Measurements from ENCODE around the gene NIPAL1.

NIPAL1 gene

GRCh38 chr4:48082956-48083355 is 66.4 kb downstream of the NIPAL1 start:
- no peak for DNase-seq (ENCODE audit: low read depth)
- Histone ChIP-seq H3K4me3 (ENCODE audit: low read length) (no peak overlapping the region), H3K36me3 (ENCODE audit: control insufficient read depth, insufficient read depth, low read length, severe bottlenecking) (no peaks in the 10 kb centered on the region), H3K27me3 (replicated peaks; ENCODE audit: control insufficient read depth, insufficient read depth, low read length) (peaks cover 5% of the 10 kb centered on the region), H3K9me3 (ENCODE audit: control insufficient read depth, low read length) (no peaks in the 10 kb centered on the region), H3K9ac (ENCODE audit: low read length) (no peak overlapping the region), H3K4me1 (ENCODE audit: control insufficient read depth, insufficient read depth, low read length) (no peaks in the 10 kb centered on the region)

DNA sequence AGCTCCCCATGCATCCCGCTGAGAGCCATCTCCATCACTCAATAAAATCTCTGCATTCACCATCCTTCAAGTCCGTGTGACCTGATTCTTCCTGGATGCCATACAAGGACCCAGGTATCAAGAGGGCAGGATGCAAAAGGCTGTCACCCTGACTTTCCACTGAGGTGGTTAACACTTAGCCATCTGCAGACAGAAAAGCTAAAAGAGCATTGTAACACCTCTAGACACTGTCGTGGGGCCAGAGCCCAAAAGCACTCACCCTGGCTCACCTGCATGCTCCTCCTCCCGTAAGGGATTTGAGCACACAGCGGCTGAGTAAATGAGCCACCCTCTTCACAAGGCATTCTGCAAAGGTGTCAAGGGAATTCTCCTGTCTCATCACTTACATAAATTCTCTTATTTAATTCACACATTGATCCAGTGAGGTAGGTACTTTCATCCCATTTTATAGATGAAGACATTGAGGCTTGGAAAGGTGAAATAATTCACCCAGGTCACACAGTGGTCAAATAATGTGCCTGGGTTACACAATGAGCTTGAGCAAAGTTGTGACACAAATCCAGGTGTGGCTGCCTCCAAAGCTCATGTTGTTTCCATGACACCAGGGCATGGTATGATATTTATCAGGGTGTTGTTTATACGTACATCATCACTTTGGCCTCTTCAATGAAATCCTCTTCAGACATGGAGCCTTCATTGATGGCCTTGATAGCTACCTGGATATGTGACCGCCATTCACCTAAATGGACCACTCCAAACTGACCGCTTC is 69.4 kb downstream of the NIPAL1 start:
- H3K4me1 ChIP-seq (ENCODE audit: control insufficient read depth, insufficient read depth, low read length) = no peaks in the 10 kb centered on the region
- H3K36me3 ChIP-seq (ENCODE audit: control insufficient read depth, insufficient read depth, low read length, severe bottlenecking) = no peaks in the 10 kb centered on the region
- no peak for DNase-seq (ENCODE audit: low read depth)
- H3K9me3 ChIP-seq (ENCODE audit: control insufficient read depth, low read length) = no peaks in the 10 kb centered on the region
- H3K27me3 ChIP-seq (replicated peaks; ENCODE audit: control insufficient read depth, insufficient read depth, low read length) = peaks cover 10% of the 10 kb centered on the region
- no peak overlapping the region for H3K4me3 ChIP-seq (ENCODE audit: low read length)
- H3K9ac ChIP-seq (ENCODE audit: low read length) = no peak overlapping the region

All from adipocyte (in vitro differentiated cells).